RWPE1 (cell line): ENCODE data around the gene USP54.
A peak's percentile ranks its signal among the peaks of the same experiment; 100 is the strongest.
"Not testable (repeated sequence)": the region's sequence is repeated elsewhere in the genome, so short reads cannot be mapped to it uniquely, and the experiment has no call there.

Experiments used
- CTCF ChIA-PET: fragments of 350-600 bp; sonication (Branson Sonifier 250); formaldehyde crosslinking; extraction: SDS; loops from one replicate; lab custom pipeline; 2021; lab: Yijun Ruan, JAX
- POLR2A ChIA-PET: fragments of 400-600 bp; formaldehyde crosslinking; extraction: SDS; loops from one replicate; lab custom pipeline; 2020; ENCODE audit warnings: antibody characterized with exemption; ENCODE audit not compliant: low non-redundant PET; lab: Yijun Ruan, JAX
- DNase-seq: peaks from one replicate; pipeline ENCODE4 v3.0.0; 2012; ENCODE audit warnings: low spot score
- H3K27ac ChIP-seq: fragments of 450-650 bp; 2 replicates; pipeline ENCODE4 v1.5.1; 2017
- TF ChIP-seq, protein P1 (sequence below): fragments of 450-650 bp; conservative IDR thresholded peaks from 2 replicates; pipeline ENCODE4 v1.5.1; 2017; ENCODE audit warnings: low read depth, mild to moderate bottlenecking

Gene USP54

DNA sequence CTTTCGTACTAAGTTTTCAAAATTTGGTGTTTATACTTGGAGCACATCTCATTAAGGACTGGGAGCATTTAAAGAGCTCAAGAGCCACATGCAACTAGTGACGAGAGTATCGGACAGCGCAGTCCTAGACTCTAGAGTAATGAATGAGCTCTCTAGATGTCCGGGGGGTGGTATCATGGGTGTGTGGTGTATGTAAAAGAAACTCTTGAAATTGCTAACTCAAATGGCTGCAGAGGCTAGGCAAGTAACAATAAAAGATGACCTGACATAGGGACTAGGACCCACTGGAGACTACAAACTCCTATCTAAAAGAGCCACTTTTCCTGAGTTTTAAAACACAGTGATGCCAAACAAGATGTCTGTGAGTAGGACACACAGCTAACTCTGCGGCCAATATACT is 36.2 kb upstream of the USP54 start:
- no peak for DNase-seq
- no peak overlapping the region for H3K27ac ChIP-seq
- CTCF ChIA-PET, result interaction anchor here (0.6 kb wide), 1 partner anchor 97 kb away, joined by 3 read pairs; no protein-coding TSS in a partner anchor
- TF ChIP-seq, protein P1, sequence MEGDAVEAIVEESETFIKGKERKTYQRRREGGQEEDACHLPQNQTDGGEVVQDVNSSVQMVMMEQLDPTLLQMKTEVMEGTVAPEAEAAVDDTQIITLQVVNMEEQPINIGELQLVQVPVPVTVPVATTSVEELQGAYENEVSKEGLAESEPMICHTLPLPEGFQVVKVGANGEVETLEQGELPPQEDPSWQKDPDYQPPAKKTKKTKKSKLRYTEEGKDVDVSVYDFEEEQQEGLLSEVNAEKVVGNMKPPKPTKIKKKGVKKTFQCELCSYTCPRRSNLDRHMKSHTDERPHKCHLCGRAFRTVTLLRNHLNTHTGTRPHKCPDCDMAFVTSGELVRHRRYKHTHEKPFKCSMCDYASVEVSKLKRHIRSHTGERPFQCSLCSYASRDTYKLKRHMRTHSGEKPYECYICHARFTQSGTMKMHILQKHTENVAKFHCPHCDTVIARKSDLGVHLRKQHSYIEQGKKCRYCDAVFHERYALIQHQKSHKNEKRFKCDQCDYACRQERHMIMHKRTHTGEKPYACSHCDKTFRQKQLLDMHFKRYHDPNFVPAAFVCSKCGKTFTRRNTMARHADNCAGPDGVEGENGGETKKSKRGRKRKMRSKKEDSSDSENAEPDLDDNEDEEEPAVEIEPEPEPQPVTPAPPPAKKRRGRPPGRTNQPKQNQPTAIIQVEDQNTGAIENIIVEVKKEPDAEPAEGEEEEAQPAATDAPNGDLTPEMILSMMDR, result no peak
- POLR2A ChIA-PET, result interaction anchor here (0.6 kb wide), 1 partner anchor 23 kb away, joined by 3 read pairs; no protein-coding TSS in a partner anchor

DNA sequence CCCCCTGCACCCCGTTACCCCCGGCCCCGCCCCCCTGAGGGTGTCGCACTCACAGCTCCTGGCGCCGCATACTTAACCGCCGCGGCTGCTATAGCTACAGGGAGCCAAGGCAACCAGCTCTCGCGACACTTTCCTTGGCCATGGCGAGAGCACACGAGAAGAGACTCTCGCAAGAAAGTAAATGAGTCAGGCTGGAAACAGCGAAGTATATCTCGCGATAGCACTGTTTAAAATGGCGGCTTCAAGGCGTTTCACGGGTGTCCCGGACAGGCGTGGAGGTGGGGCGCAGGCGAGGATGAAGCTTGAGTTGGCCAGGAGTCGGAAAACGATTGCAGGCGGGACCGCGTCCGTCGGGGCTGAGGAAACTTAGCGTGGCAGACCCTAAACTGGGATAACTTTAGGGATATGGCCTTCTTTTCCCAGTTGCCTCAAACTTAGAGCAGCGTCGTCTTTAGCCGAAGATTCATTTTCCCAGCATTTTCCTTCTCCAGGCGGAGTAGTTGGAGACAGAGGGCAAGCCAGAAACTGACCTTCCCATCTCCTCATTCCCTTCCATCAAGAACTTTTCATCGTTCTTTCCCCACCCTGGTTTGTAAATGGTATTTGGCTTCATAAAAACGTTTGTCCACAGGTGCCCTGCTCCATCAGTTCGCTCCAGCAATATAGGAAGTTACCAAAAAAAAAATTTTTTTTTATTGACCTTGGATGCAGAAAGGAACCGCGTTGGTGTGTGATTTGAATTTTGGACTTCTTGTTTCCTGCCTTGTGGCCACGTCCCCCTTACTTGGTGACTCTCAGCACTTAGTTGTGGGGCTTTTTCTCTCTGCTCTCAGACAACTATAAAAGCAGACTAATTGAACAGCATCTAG is 35.0 kb upstream of the USP54 start:
- ChIA-PET CTCF (no interaction called here), POLR2A (interaction anchor here (0.5 kb wide), 1 partner anchor 26 kb away, joined by 7 read pairs; no protein-coding TSS in a partner anchor)
- TF ChIP-seq, protein P1, result no peak
- H3K27ac ChIP-seq, result peak overlapping the region; percentile 80
- DNase-seq, result peak; percentile 98

DNA sequence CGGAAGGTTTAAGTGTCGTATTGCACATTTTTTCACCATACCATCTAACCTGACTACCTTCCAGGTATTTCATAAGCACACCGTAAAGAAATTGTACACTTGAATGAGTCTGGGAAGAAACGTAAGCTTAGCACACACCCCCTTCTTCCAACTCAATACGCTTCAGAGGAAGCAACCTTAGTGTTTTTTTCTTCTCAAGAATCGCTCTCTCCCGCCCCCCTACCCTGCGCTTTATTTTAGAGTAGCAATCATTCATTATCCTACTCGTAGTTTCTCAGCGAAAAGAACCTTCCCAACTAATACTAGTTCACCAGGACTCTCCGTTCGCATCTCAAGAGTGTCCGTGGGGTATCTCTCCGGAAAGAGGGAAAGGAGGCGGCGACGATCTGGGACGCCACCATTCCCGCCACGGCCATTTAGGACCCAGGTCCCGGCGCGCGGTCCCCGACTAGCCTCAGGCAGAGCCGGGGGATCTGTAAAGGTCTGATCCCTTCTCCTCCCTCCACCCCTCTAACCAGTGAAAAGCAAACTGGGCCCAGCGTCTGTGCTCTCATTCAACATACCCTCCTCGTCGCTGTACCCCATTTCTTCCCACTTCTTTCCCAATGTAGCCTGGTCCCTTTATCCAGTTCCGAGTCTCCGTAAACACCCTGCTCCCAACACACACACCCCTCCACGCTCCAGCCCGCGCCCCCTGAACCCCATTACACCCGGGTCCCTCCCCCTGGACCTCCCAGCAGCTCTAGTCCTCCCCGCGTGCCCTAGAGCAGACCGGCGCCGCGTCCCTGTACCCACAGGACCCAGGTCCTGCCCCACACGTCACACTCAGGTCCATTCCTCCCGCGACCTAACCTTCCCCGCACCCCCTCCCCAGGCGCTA is 34.1 kb upstream of the USP54 start:
- POLR2A ChIA-PET, result interaction anchor here (0.5 kb wide), 1 partner anchor 27 kb away, joined by 7 read pairs; no protein-coding TSS in a partner anchor
- CTCF ChIA-PET, result interaction anchor here (0.5 to 0.6 kb wide), 2 partner anchors 9 to 34 kb away, joined by 3 to 5 read pairs; no protein-coding TSS in a partner anchor
- H3K27ac ChIP-seq, result peak overlapping the region; percentile 80

DNA sequence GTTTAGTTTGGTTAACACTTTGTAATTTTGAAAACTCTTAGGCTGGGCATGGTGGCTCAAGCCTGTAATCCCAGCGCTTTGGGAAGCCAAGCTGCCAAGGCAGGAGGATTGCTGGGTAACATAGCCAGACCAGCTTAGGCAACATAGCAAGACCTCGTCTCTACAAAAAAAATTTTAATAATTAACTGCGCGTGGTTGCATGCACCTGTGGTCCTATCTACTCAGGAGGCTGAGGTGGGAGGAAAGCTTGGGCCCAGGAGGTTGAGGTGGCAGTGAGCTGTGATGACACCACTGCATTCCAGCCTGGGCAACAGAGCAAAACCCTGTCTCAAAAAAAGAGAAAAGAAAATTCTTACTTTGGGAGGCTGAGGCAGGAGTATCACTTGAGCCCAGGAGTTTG is 31.9 kb upstream of the USP54 start:
- ChIA-PET POLR2A (no interaction called here), CTCF (interaction anchor here (0.6 to 1.3 kb wide), 2 partner anchors 20 to 532 kb away, joined by 3 read pairs; no protein-coding TSS in a partner anchor)
- TF ChIP-seq, protein P1, result no peak

More for the DNA sequence above, 34.1 kb upstream of the USP54 start:
- peak; percentile 69 for DNase-seq
- TF ChIP-seq, protein P1, result no peak

DNA sequence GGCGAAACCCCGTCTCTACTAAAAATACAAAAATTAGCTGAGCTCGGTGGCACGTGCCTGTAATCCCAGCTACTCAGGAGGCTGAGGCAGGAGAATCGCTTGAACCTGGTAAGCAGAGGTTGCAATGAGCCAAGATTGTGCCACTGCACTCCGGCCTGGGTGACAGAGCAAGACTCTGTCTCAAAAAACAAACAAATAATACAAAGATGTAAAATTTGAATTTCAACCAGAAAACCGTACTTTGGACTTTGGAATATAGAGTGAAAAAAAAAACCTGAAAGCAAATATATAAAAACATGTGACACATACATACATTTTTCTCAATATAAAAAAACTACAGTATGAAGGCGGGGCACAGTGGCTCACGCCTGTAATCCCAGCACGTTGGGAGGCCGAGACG is 29.8 kb upstream of the USP54 start:
- DNase-seq, CTCF ChIA-PET, H3K27ac ChIP-seq: not testable (repeated sequence)
- POLR2A ChIA-PET, result interaction anchor here (0.7 kb wide), 1 partner anchor 26 kb away, joined by 7 read pairs; no protein-coding TSS in a partner anchor

More for the DNA sequence above, 31.9 kb upstream of the USP54 start:
- H3K27ac ChIP-seq, result no peak overlapping the region
- no peak for DNase-seq

DNA sequence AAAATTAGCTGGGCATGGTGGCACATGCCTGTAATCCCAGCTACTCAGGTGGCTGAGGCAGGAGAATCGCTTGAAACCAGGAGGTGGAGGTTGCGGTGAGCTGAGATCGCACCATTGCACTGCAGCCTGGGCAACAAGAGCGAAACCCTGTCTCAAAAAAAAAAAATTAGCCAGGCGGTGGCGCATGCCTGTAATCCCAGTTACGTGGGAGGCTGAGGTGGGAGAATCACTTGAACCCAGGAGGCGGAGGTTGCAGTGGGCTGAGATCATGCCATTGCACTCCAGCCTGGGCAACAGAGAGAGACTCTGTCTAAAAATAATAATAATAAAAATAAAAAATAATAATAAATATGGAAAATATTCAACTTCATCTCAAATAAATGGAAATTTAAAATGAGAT is 26.0 kb upstream of the USP54 start:
- H3K27ac ChIP-seq, CTCF ChIA-PET, DNase-seq: not testable (repeated sequence)
- POLR2A ChIA-PET, result interaction anchor here (0.7 kb wide), 1 partner anchor 22 kb away, joined by 3 read pairs; no protein-coding TSS in a partner anchor

DNA sequence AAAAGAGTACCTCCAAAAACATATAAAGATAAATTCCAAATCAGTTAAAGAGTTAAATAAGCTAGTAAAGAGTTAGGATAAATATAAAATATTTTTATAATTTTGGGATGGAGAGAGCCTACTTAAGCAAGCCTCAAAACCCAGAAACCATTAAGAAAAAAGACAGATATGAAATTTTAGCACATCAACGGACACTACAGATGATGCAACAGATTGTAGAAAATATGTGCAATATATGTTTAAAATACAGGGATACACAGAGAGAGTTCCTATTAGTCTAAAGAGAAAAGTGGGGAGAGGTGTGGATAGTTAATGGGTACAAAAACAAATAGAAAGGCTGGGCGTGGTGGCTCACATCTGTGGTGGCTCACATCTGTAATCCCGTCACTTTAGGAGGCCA is 23.6 kb upstream of the USP54 start:
- TF ChIP-seq, protein P1, result no peak
- CTCF ChIA-PET, result no interaction called here
- DNase-seq, result no peak
- POLR2A ChIA-PET, result no interaction called here
- H3K27ac ChIP-seq, result no peak overlapping the region
